Left ventricle myocardium inferior (tissue), 1 donor: ENCODE data around the gene PTPRO. TPM values are rescaled to one million over a fixed set of nuclear protein-coding genes. Genes with fewer than 3 reads are reported as not detected.

Experiments
- DNase-seq: peaks from one replicate; pipeline ENCODE4 v3.0.0-alpha.2; 2020
- H3K27ac ChIP-seq: fragments of 200-600 bp; replicated peaks from 2 replicates; pipeline ENCODE4 v1.8.0; 2021
- H3K27me3 ChIP-seq: fragments of 200-600 bp; 2 replicates; pipeline ENCODE4 v1.8.0; 2021; ENCODE audit warnings: low read depth
- H3K36me3 ChIP-seq: fragments of 200-600 bp; 2 replicates; pipeline ENCODE4 v1.8.0; 2021
- H3K4me1 ChIP-seq: fragments of 200-600 bp; 2 replicates; pipeline ENCODE4 v1.8.0; 2021
- H3K4me3 ChIP-seq: fragments of 200-600 bp; 2 replicates; pipeline ENCODE4 v1.8.0; 2021; ENCODE audit warnings: mild to moderate bottlenecking, moderate library complexity
- H3K9me3 ChIP-seq: fragments of 200-600 bp; replicated peaks from 2 replicates; pipeline ENCODE4 v1.8.0; 2021
- CTCF ChIP-seq: fragments of 200-600 bp; IDR thresholded peaks from 2 replicates; pipeline ENCODE4 v1.8.0; 2021; ENCODE audit warnings: antibody characterized with exemption, mild to moderate bottlenecking, borderline replicate concordance
- intact Hi-C: fragments of 100-400 bp; cut with micrococcal nuclease; formaldehyde crosslinking; loops from one replicate; pipeline ENCODE4 v1.11.0; 2022
- total RNA-seq: library from RNA; stranded (reverse); fragmentation: NEBNext Ultra II Directional; extraction: Animal tissue kit (Norgen Biotek cat#: 25700); gene quantifications from one replicate; pipeline ENCODE4 v1.2.1, GENCODE V29; 2021
- donor health status: DM: no; HTN: yes; CAD: no; lungs with severe emphysema.

The PTPRO gene
- total RNA-seq, 1 donor from 2014 or later: 0.82 TPM

DNA sequence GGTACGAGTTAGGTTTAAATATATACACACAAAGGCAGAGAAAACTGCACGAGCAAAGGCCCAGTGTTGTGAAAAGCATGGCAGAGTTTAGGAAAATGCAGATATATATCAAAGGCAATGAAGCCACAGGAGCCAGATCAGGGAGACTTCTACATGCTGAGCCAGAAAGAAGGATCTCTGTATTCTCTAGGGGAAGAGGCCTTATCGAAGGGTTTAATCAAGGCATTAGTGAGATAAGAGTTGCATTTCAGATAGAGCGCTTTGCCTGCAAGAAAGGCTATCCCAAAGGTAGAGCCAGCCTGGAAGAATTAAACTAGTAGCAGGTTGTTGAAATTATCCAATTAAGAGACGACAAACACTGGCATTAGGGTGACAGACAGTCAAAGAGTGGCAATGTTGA, 7.6 kb downstream of the PTPRO start:
- Histone ChIP-seq H3K27me3 (peaks cover 50% of the 10 kb centered on the region), H3K4me3 (no peak overlapping the region), H3K27ac (no peak overlapping the region), H3K36me3 (no peaks in the 10 kb centered on the region), H3K9me3 (no peaks in the 10 kb centered on the region), H3K4me1 (no peaks in the 10 kb centered on the region)
- TF ChIP-seq CTCF: no peak
- no peak for DNase-seq
- intact Hi-C loops: no loop called here

DNA sequence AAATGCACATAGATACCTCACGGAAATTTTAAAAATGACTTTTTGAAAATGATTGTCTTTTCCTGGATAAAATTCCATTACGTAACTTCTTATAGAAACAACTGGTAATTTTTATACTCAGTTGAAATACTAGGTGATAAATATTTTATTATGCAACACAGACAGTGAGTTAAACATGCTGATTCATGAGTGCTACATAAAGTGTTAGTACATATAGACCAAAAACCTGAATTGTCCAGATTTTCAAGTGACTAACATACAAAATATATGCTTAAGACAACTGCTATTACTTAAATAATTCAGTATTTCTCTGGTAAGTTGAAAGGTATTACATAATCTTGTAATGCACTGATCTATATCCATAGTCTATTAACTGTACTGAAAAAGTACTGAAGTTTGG, 11.9 kb downstream of the PTPRO start:
- no peaks in the 10 kb centered on the region for H3K4me1 ChIP-seq
- H3K4me3 ChIP-seq: no peak overlapping the region
- TF ChIP-seq CTCF: no peak
- peaks cover 13% of the 10 kb centered on the region for H3K27me3 ChIP-seq
- H3K9me3 ChIP-seq: no peaks in the 10 kb centered on the region
- intact Hi-C loops: no loop called here
- no peak overlapping the region for H3K27ac ChIP-seq
- no peak for DNase-seq
- no peaks in the 10 kb centered on the region for H3K36me3 ChIP-seq

- intact Hi-C loops: no loop called here
- Histone ChIP-seq H3K27me3 (peaks cover 23% of the 10 kb centered on the region), H3K4me1 (no peaks in the 10 kb centered on the region), H3K9me3 (no peaks in the 10 kb centered on the region), H3K27ac (no peak overlapping the region), H3K4me3 (no peak overlapping the region), H3K36me3 (no peaks in the 10 kb centered on the region)
- no peak for DNase-seq
- TF ChIP-seq CTCF: no peak
Measured at GRCh38 chr12:15335959-15336358, 13.7 kb downstream of the PTPRO start.

GRCh38 chr12:15336768-15337553, 14.7 kb downstream of the PTPRO start:
- no peak overlapping the region for H3K27ac ChIP-seq
- H3K36me3 ChIP-seq: no peaks in the 10 kb centered on the region
- H3K9me3 ChIP-seq: no peaks in the 10 kb centered on the region
- no peak for DNase-seq
- H3K4me3 ChIP-seq: no peak overlapping the region
- intact Hi-C loops: no loop called here
- TF ChIP-seq CTCF: no peak
- no peaks in the 10 kb centered on the region for H3K4me1 ChIP-seq
- peaks cover 23% of the 10 kb centered on the region for H3K27me3 ChIP-seq

DNA sequence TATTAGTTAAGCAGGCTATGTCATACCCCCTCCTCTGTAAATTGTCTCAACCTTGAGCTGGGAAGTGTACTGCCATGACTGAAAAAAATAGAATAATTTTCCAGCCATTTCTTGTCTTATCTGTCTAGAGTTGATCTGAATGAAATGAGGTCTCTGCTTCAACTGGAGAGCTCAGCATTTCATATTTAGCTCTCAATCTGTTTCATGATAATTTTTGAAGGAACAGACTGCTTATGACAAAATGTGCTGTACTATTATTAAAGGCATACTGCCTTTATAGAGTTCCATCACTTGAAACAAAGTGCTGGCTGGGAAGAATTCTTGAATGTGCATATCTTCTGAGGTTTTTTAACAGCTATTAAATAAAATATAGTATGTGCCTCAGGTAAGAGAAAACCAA, 19.1 kb downstream of the PTPRO start:
- TF ChIP-seq CTCF: no peak
- Histone ChIP-seq H3K4me3 (no peak overlapping the region), H3K27me3 (peaks cover 35% of the 10 kb centered on the region), H3K27ac (no peak overlapping the region), H3K4me1 (no peaks in the 10 kb centered on the region), H3K36me3 (no peaks in the 10 kb centered on the region), H3K9me3 (no peaks in the 10 kb centered on the region)
- intact Hi-C loops: no loop called here
- DNase-seq: no peak
